HepG2 (cell line): ENCODE results near the gene ONECUT1. TPM values are rescaled to one million over a fixed set of nuclear protein-coding genes. Genes with fewer than 3 reads are reported as not detected.

Experiments
- ATAC-seq: fragments of 200-7000 bp; cut with Tn5 transposase; 3 replicates; pipeline ENCODE4 v1.9.1; 2020; ENCODE audit warnings: mild to moderate bottlenecking, moderate library complexity
- BruUV-seq: library from RNA; stranded (reverse); fragments of 400-500 nt; replicated peaks from 2 replicates; lab custom pipeline; 2021; lab: Mats Ljungman, UMichigan
- CTCF ChIA-PET: fragments of 300-600 bp; formaldehyde crosslinking; extraction: SDS; loops from one replicate; lab custom pipeline; 2021; ENCODE audit warnings: low total read pairs, inconsistent platforms, low intra/inter-chr PET ratio; lab: Yijun Ruan, JAX
- POLR2A ChIA-PET: fragments of 350-600 bp; sonication (Branson Sonifier 250); formaldehyde crosslinking; loops from one replicate; lab custom pipeline; 2020; ENCODE audit warnings: antibody characterized with exemption, inconsistent platforms; lab: Yijun Ruan, JAX
- DNase-seq: peaks from one replicate; pipeline ENCODE4 v3.0.0-alpha.2; 2015; ENCODE audit warnings: low spot score
- FAIRE-seq: peaks from 3 replicates; lab custom pipeline; 2011; peaks lifted over from hg19 to GRCh38; lab: Jason Lieb, UNC
- H2AFZ ChIP-seq: one replicate; pipeline ENCODE4 v1.6.1; 2011; ENCODE audit warnings: low read length, inconsistent platforms
- H3K27ac ChIP-seq: fragments of 300-600 bp; 3 replicates; pipeline ENCODE4 v1.8.0; 2011; ENCODE audit warnings: mixed run types, mild to moderate bottlenecking, mixed read lengths, low read length, inconsistent platforms; ENCODE audit not compliant: insufficient read depth; ENCODE audit errors: extremely low read length
- H3K27me3 ChIP-seq, 2 experiments: fragments of 200-600 bp in 1 of 2; 2 replicates in 1 of 2; 3 replicates in 1 of 2; pipeline versions ENCODE4 v1.6.0 to v1.8.0; 2011; ENCODE audit warnings: low read length in 2 of 2, mild to moderate bottlenecking in 2 of 2, moderate library complexity in 2 of 2, inconsistent platforms in 1 of 2; ENCODE audit not compliant: insufficient read depth in 2 of 2, control insufficient read depth in 1 of 2
- H3K36me3 ChIP-seq, 2 experiments: fragments of 200-600 bp in 1 of 2; replicated peaks in 1 of 2; 2 replicates in 1 of 2; 3 replicates in 1 of 2; pipeline versions ENCODE4 v1.5.1 to v1.8.0; 2011; ENCODE audit warnings: low read length in 2 of 2, inconsistent platforms in 1 of 2; ENCODE audit not compliant: insufficient read depth in 2 of 2, control insufficient read depth in 1 of 2
- H3K4me1 ChIP-seq: 2 replicates; pipeline ENCODE4 v1.5.1; 2012; ENCODE audit warnings: low read length, inconsistent platforms; ENCODE audit not compliant: insufficient read depth
- H3K4me2 ChIP-seq: 2 replicates; pipeline ENCODE4 v1.6.0; 2011; ENCODE audit warnings: low read depth, low read length, inconsistent platforms
- H3K4me3 ChIP-seq, 3 experiments: fragments of 200-600 bp in 1 of 3; sonication (generic), shearing (Covaris generic) in 1 of 3; replicated peaks in 1 of 3; 2 replicates each; pipeline ENCODE4 v1.5.1; 2011 to 2016; ENCODE audit warnings: low read length in 3 of 3, inconsistent platforms in 2 of 3, low read depth in 2 of 3, mild to moderate bottlenecking in 2 of 3, control low read depth in 1 of 3, mixed read lengths in 1 of 3; ENCODE audit not compliant: insufficient read depth in 1 of 3
- H3K79me2 ChIP-seq: one replicate; pipeline ENCODE4 v1.6.1; 2011; ENCODE audit warnings: low read length, inconsistent platforms; ENCODE audit not compliant: insufficient read depth
- H3K9ac ChIP-seq: 2 replicates; pipeline ENCODE4 v1.6.0; 2011; ENCODE audit warnings: mild to moderate bottlenecking, low read depth, low read length, inconsistent platforms; ENCODE audit not compliant: insufficient read depth
- H3K9me3 ChIP-seq: 2 replicates; pipeline ENCODE4 v1.5.1; 2012; ENCODE audit warnings: mild to moderate bottlenecking, low read length
- H4K20me1 ChIP-seq: 2 replicates; pipeline ENCODE4 v1.6.0; 2011; ENCODE audit warnings: inconsistent platforms, mild to moderate bottlenecking, low read length, moderate library complexity; ENCODE audit not compliant: insufficient read depth
- FOXO1 ChIP-seq: sonication (generic); formaldehyde crosslinking; IDR thresholded peaks from 2 replicates; pipeline ENCODE4 v1.4.0; 2020; ENCODE audit warnings: missing genetic modification reagents
- RFX5 ChIP-seq: IDR thresholded peaks from 2 replicates; pipeline ENCODE4 v1.6.1; 2011; ENCODE audit warnings: low read depth, low read length, improper control_type of control experiment
- SRY ChIP-seq: sonication (generic); formaldehyde crosslinking; IDR thresholded peaks from 2 replicates; pipeline ENCODE4 v1.8.0; 2022; ENCODE audit warnings: mild to moderate bottlenecking, missing genetic modification reagents
- ZBTB21 ChIP-seq: sonication (generic); formaldehyde crosslinking; IDR thresholded peaks from 2 replicates; pipeline ENCODE4 v1.4.0; 2020; ENCODE audit warnings: missing genetic modification reagents
- ZEB1 ChIP-seq: IDR thresholded peaks from 2 replicates; pipeline ENCODE4 v1.6.1; 2012; ENCODE audit warnings: mild to moderate bottlenecking, low read depth, inconsistent platforms; ENCODE audit not compliant: insufficient replicate concordance
- ZNF451 ChIP-seq: sonication (generic); formaldehyde crosslinking; IDR thresholded peaks from 2 replicates; pipeline ENCODE4 v1.5.0; 2020; ENCODE audit warnings: mild to moderate bottlenecking, missing genetic modification reagents
- ZNF510 ChIP-seq: sonication (generic); formaldehyde crosslinking; IDR thresholded peaks from 2 replicates; pipeline ENCODE4 v1.4.0; 2020; ENCODE audit warnings: low read depth, mild to moderate bottlenecking, missing genetic modification reagents
- ZNF737 ChIP-seq: sonication (generic); formaldehyde crosslinking; IDR thresholded peaks from 2 replicates; pipeline ENCODE4 v1.5.0; 2020; ENCODE audit warnings: missing genetic modification reagents, mild to moderate bottlenecking, borderline replicate concordance
- ZNF747 ChIP-seq: sonication (generic); formaldehyde crosslinking; IDR thresholded peaks from 2 replicates; pipeline ENCODE4 v1.8.1; 2023; ENCODE audit warnings: missing genetic modification reagents, mild to moderate bottlenecking, borderline replicate concordance
- ZNF761 ChIP-seq: sonication (generic); formaldehyde crosslinking; conservative IDR thresholded peaks from 2 replicates; pipeline ENCODE4 v1.4.0; 2020; ENCODE audit warnings: mild to moderate bottlenecking, missing genetic modification reagents
- ZSCAN22 ChIP-seq: sonication (generic); formaldehyde crosslinking; IDR thresholded peaks from 2 replicates; pipeline ENCODE4 v1.4.0; 2020; ENCODE audit warnings: mild to moderate bottlenecking, missing genetic modification reagents
- WGBS: methylation state at CpG from one replicate; pipeline ENCODE4 v1.1.6; 2017; ENCODE audit warnings: low lambda C conversion rate; 5-methylcytosine and 5-hydroxymethylcytosine counted together
- in situ Hi-C: cut with HindIII; loops from 2 replicates; pipeline ENCODE4 v1.10.0; 2017; ENCODE audit warnings: low pct_unique_long_range_greater_than_20kb; ENCODE audit not compliant: extremely low pct_ligation_motif_present
- intact Hi-C: fragments of 100-400 bp; cut with micrococcal nuclease; formaldehyde crosslinking; loops from one replicate; pipeline ENCODE4 v1.10.0; 2022; ENCODE audit not compliant: unreplicated experiment
- polyA plus RNA-seq, 8 experiments: library from polyadenylated mRNA; depleted of rRNA in 3 of 8; stranded (reverse) in 7 of 8; unstranded in 1 of 8; fragments of >200 nt; fragmentation: Illumina TruSeq in 4 of 8; extraction: Trizol in 4 of 8; gene quantifications; 2 replicates each; pipeline versions ENCODE4 v1.2.1 to v1.2.3, GENCODE V29; 2011 to 2016; ENCODE audit warnings: low read depth in 4 of 8, missing spikeins in 1 of 8, mixed read lengths in 1 of 8; ENCODE audit not compliant: insufficient read depth in 1 of 8
- total RNA-seq, 5 experiments: library from RNA; depleted of rRNA; stranded (reverse); fragments of >200 nt; fragmentation: Illumina TruSeq; extraction: Trizol; gene quantifications; 2 replicates each; pipeline ENCODE4 v1.2.3, GENCODE V29; 2016; ENCODE audit warnings: low read depth in 1 of 5
- TF ChIP-seq, protein P1 (sequence below): sonication (generic); formaldehyde crosslinking; IDR thresholded peaks from 2 replicates; pipeline ENCODE4 v1.4.0; 2020; ENCODE audit warnings: mild to moderate bottlenecking, missing genetic modification reagents, borderline replicate concordance
- TF ChIP-seq, protein P2 (sequence below): sonication (generic); formaldehyde crosslinking; IDR thresholded peaks from 2 replicates; pipeline ENCODE4 v1.4.0; 2020; ENCODE audit warnings: mild to moderate bottlenecking, missing genetic modification reagents
- TF ChIP-seq, protein P3 (sequence below): sonication (generic); formaldehyde crosslinking; conservative IDR thresholded peaks from 2 replicates; pipeline ENCODE4 v1.8.0; 2022; ENCODE audit warnings: low read depth, missing genetic modification reagents

ONECUT1 gene
- total and polyA plus RNA-seq, 2 of the 13 experiments (the other 11 are each of a cell fraction or from before 2014, with no cell fraction given): 3.5 to 9.1 TPM

DNA sequence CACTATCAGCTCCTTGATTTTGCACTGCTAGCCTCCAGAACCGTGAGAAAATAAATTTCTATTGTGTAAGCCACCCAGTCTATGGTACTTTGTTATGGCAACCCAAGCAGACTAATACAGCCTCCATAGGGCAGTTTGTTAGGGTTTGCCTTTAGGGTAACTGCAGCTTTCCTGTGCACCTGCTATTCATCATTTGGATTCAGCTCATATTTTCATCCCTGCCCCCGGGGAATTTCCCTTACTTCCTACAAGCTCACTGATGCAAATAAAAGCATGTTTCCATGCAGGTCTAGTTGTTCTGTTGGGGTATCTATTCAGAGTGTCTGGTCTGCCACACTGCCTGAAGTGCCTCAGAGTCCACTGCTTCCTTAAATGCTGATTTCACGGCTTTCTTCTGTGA is 62.3 kb downstream of the ONECUT1 start:
- Histone ChIP-seq H4K20me1 (no peaks in the 10 kb centered on the region), H3K4me3 (no peak overlapping the region), H3K79me2 (no peaks in the 10 kb centered on the region), H3K9me3 (no peaks in the 10 kb centered on the region), H3K27me3 (no peaks in the 10 kb centered on the region; a peak in 1 of 5 replicates), H3K36me3 (no peaks in the 10 kb centered on the region), H2AFZ (no peak overlapping the region), H3K4me1 (peaks cover 16% of the 10 kb centered on the region), H3K9ac (no peak overlapping the region), H3K27ac (no peak overlapping the region), H3K4me2 (no peak overlapping the region)
- intact Hi-C loops: no loop called here
- BruUV-seq: no TSS peak
- DNase-seq (no peak), FAIRE-seq (no peak), ATAC-seq (no peak)
- TF ChIP-seq ZNF510 (no peak), ZNF761 (no peak), ZBTB21 (CRISPR knock-in tag) (no peak)
- TF ChIP-seq, protein P1, sequence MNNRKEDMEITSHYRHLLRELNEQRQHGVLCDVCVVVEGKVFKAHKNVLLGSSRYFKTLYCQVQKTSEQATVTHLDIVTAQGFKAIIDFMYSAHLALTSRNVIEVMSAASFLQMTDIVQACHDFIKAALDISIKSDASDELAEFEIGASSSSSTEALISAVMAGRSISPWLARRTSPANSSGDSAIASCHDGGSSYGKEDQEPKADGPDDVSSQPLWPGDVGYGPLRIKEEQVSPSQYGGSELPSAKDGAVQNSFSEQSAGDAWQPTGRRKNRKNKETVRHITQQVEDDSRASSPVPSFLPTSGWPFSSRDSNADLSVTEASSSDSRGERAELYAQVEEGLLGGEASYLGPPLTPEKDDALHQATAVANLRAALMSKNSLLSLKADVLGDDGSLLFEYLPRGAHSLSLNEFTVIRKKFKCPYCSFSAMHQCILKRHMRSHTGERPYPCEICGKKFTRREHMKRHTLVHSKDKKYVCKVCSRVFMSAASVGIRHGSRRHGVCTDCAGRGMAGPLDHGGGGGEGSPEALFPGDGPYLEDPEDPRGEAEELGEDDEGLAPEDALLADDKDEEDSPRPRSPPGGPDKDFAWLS (CRISPR knock-in tag): no peak
- WGBS: 33% methylated on average over 3 of the region's 3 CpGs
- CTCF ChIA-PET: no interaction called here
- POLR2A ChIA-PET: no interaction called here
- in situ Hi-C loops: no loop called here

DNA sequence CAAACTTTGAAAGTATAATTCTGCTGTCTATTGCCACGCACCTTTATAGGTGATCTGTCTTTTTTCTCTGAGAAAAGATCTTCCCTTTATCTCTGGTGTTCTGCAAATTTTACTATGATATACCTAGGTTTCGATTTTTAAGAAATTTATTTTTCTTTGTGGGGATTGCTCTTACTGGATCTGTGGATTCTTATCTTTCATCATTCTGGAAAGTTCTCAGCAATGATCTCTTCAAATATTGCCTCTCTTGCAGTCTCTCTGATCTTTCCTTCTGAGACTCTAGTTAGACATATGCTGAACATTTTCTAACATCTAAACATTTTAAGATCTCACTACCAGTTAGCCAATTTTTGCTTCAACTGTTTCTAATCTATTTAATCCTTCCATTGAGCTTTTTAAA is 63.9 kb downstream of the ONECUT1 start:
- Histone ChIP-seq H3K36me3 (no peaks in the 10 kb centered on the region), H3K4me3 (no peak overlapping the region), H3K9ac (no peak overlapping the region), H3K79me2 (no peaks in the 10 kb centered on the region), H4K20me1 (no peaks in the 10 kb centered on the region), H3K27ac (no peak overlapping the region), H2AFZ (no peak overlapping the region), H3K4me2 (no peak overlapping the region), H3K9me3 (no peaks in the 10 kb centered on the region), H3K4me1 (no peaks in the 10 kb centered on the region), H3K27me3 (no peaks in the 10 kb centered on the region; a peak in 1 of 5 replicates)
- in situ Hi-C loops (no loop called here), intact Hi-C loops (no loop called here)
- FAIRE-seq: no peak
- ChIA-PET POLR2A (no interaction called here), CTCF (no interaction called here)
- no peak for ATAC-seq
- 23% methylated on average over 2 of the region's 2 CpGs for WGBS
- DNase-seq: no peak
- no TSS peak for BruUV-seq
- TF ChIP-seq, protein P2, sequence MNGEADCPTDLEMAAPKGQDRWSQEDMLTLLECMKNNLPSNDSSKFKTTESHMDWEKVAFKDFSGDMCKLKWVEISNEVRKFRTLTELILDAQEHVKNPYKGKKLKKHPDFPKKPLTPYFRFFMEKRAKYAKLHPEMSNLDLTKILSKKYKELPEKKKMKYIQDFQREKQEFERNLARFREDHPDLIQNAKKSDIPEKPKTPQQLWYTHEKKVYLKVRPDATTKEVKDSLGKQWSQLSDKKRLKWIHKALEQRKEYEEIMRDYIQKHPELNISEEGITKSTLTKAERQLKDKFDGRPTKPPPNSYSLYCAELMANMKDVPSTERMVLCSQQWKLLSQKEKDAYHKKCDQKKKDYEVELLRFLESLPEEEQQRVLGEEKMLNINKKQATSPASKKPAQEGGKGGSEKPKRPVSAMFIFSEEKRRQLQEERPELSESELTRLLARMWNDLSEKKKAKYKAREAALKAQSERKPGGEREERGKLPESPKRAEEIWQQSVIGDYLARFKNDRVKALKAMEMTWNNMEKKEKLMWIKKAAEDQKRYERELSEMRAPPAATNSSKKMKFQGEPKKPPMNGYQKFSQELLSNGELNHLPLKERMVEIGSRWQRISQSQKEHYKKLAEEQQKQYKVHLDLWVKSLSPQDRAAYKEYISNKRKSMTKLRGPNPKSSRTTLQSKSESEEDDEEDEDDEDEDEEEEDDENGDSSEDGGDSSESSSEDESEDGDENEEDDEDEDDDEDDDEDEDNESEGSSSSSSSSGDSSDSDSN (CRISPR knock-in tag): no peak
- TF ChIP-seq, protein P3, sequence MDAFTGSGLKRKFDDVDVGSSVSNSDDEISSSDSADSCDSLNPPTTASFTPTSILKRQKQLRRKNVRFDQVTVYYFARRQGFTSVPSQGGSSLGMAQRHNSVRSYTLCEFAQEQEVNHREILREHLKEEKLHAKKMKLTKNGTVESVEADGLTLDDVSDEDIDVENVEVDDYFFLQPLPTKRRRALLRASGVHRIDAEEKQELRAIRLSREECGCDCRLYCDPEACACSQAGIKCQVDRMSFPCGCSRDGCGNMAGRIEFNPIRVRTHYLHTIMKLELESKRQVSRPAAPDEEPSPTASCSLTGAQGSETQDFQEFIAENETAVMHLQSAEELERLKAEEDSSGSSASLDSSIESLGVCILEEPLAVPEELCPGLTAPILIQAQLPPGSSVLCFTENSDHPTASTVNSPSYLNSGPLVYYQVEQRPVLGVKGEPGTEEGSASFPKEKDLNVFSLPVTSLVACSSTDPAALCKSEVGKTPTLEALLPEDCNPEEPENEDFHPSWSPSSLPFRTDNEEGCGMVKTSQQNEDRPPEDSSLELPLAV (CRISPR knock-in tag): no peak
- TF ChIP-seq RFX5 (no peak), ZNF451 (CRISPR knock-in tag) (no peak), ZSCAN22 (CRISPR knock-in tag) (no peak), ZNF747 (CRISPR knock-in tag) (no peak), ZNF737 (CRISPR knock-in tag) (no peak), FOXO1 (CRISPR knock-in tag) (no peak), SRY (CRISPR knock-in tag) (no peak), ZEB1 (no peak)
